GM19395 (cell line): Measurements from ENCODE around the gene CRYBG2.
"Not testable (repeated sequence)": the region's sequence is repeated elsewhere in the genome, so short reads cannot be mapped to it uniquely, and the experiment has no call there.

ENCODE experiments used
- ATAC-seq: cut with Tn5 transposase; IDR thresholded peaks from one replicate; pipeline ENCODE4 v1.9.1; 2021; ENCODE audit warnings: mild to moderate bottlenecking, moderate library complexity; ENCODE audit not compliant: unreplicated experiment

The CRYBG2 gene

GRCh38 chr1:26351590-26352337, 2.2 kb downstream of the CRYBG2 start:
- no peak for ATAC-seq

GRCh38 chr1:26350701-26351589, 3.0 kb downstream of the CRYBG2 start:
- no peak for ATAC-seq

GRCh38 chr1:26350343-26350700, 3.6 kb downstream of the CRYBG2 start:
- ATAC-seq: no peak

GRCh38 chr1:26349877-26350244, 4.1 kb downstream of the CRYBG2 start:
- ATAC-seq: no peak

- ATAC-seq: no peak
Observed at GRCh38 chr1:26349188-26349876, 4.6 kb downstream of the CRYBG2 start.

- ATAC-seq: no peak
Observed at GRCh38 chr1:26346274-26347033, 7.5 kb downstream of the CRYBG2 start.

GRCh38 chr1:26345718-26346117, 8.2 kb downstream of the CRYBG2 start:
- no peak for ATAC-seq

- ATAC-seq: no peak
Observed at GRCh38 chr1:26344147-26344920, 9.6 kb downstream of the CRYBG2 start.

GRCh38 chr1:26340047-26340481, 13.9 kb downstream of the CRYBG2 start:
- no peak for ATAC-seq

- ATAC-seq: no peak
Observed at GRCh38 chr1:26338670-26339069, 15.3 kb downstream of the CRYBG2 start.

- ATAC-seq: no peak
Observed at GRCh38 chr1:26337625-26338024, 16.3 kb downstream of the CRYBG2 start.

GRCh38 chr1:26337206-26337535, 16.8 kb downstream of the CRYBG2 start:
- no peak for ATAC-seq

- ATAC-seq: no peak
Observed at GRCh38 chr1:26336477-26337205, 17.3 kb downstream of the CRYBG2 start.

GRCh38 chr1:26335774-26336476, 18.0 kb downstream of the CRYBG2 start:
- no peak for ATAC-seq

- ATAC-seq: not testable (repeated sequence)
Observed at GRCh38 chr1:26333312-26333711, 20.6 kb downstream of the CRYBG2 start.

GRCh38 chr1:26330276-26330675, 23.7 kb downstream of the CRYBG2 start:
- no peak for ATAC-seq

GRCh38 chr1:26329380-26329779, 24.6 kb downstream of the CRYBG2 start:
- ATAC-seq: not testable (repeated sequence)

GRCh38 chr1:26328597-26328996, 25.3 kb downstream of the CRYBG2 start:
- ATAC-seq: no peak

- no peak for ATAC-seq
Observed at GRCh38 chr1:26327956-26328362, 26.0 kb downstream of the CRYBG2 start.
